ENCODE data around the gene ENTREP3.
"Not testable (repeated sequence)": the region's sequence is repeated elsewhere in the genome, so short reads cannot be mapped to it uniquely, and the experiment has no call there.

Gene ENTREP3

GRCh38 chr1:155255243-155256007, at the start of gene ENTREP3:
ENTREP3 (minus strand) TSS chr1:155255483; CDS start chr1:155254877, 606 bp downstream.
- DNase-seq = peak; percentile 78

- no peak for DNase-seq
These were observed 49.3 kb upstream of the ENTREP3 start for GRCh38 chr1:155304558-155305063.

DNA sequence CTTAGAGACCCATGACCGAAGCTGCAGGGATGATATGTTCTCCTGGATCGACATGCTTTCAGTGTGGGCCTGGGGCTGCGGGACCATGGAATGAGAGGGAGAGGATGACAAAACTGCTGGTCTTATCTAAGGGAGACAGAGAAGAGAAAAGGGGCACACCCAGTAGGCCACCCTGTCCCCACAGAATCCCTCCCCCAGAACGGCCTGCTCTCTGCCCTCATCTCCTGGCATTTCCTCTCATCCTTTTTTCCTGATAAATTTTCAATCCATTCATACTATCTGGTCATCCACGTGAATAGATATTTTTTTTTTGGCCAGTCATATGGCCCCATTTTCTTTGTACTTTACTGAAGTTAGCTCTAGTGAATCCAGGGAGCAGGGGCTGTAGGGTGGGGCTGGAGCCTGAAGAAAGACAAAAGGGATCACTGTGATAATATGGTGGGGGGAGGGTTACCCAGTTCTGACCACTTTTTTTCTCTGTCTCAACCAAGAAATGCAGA, 46.1 kb upstream of the ENTREP3 start, which contains the start of gene PKLR:
PKLR (minus strand) TSS at position 97 of the 500 bp plus-strand sequence; CDS start at position 54, 43 bp downstream.
- DNase-seq = no peak

DNA sequence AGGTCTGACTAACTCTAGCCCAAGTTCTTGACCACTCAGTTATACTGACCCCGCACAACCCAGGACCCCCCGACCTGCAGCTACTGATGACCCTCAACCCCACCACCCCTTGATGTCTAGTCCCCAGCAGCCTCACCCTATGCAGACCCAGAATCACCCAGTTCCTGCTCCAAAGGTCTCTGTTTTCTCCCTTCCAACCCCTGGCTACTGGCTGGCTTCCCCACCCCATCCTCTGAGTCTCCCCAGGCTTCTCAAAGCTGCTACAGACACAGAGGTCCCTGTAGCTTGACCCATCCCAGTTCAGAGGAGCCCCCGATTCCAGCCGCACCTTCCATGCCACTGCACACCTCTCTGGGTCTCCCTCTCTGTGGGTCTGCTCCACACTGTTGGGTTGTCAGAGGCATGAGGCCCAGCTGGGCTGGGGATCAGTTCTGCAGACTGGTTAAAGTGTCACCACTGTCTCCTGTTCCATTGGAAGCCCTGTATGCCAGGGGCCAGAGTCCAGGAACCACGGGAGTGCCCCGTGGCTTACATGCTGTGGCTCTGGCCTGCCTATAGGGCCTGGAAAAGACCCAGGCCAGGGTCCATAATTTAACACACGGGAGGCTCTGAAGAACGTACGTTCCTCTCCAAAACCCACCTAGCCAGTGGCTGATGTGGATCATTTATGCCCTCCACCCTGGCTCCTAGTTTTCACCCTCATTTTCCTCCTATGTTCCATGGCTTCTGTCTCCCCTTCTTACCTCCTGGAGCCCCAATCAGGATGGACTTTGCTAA, 45.5 kb upstream of the ENTREP3 start:
- DNase-seq = no peak

- no peak for DNase-seq
These were observed 44.7 kb upstream of the ENTREP3 start for GRCh38 chr1:155300024-155300423.

DNA sequence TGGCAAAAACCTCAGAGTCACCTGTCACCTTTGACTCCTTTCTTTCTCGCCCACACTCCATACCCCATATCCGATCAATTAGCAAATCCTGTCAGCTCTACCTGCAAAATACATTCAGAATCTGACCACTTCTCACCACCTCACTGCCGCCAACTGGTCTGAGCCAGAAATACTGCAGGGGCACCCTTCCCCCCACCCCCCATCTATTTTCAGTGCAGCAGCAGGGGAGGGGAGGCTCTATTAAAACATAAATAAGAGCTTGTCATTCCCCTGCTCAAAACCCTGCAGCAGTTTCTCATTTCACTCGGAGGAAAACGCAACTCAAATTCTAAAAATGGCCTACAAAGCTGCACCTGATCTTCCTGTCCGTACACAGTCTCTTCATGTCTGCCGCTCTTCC, 42.1 kb upstream of the ENTREP3 start:
- no peak for DNase-seq

DNA sequence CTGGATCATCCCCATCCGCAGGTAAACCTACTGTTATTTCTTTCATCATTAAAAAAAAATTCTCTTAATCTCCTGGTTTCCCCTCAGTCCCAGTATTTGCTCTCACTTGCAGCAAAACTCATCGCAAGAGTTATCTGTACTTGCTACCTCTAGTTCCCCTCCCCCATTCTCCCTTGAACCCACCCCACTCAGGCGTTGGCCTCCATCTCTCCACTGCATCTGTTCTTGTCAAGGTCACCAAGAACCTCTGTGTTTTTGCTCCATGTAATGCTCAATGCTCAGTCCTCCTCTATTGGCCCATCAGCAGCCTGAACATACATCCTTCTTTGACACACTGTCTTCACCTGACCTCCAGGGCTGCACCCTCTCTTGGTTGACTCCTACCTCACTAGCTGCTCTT, 41.4 kb upstream of the ENTREP3 start:
- no peak for DNase-seq

- no peak for DNase-seq
These were observed 40.6 kb upstream of the ENTREP3 start for GRCh38 chr1:155295942-155296267.

- DNase-seq = no peak
These were observed 40.1 kb upstream of the ENTREP3 start for GRCh38 chr1:155295183-155295941.

DNA sequence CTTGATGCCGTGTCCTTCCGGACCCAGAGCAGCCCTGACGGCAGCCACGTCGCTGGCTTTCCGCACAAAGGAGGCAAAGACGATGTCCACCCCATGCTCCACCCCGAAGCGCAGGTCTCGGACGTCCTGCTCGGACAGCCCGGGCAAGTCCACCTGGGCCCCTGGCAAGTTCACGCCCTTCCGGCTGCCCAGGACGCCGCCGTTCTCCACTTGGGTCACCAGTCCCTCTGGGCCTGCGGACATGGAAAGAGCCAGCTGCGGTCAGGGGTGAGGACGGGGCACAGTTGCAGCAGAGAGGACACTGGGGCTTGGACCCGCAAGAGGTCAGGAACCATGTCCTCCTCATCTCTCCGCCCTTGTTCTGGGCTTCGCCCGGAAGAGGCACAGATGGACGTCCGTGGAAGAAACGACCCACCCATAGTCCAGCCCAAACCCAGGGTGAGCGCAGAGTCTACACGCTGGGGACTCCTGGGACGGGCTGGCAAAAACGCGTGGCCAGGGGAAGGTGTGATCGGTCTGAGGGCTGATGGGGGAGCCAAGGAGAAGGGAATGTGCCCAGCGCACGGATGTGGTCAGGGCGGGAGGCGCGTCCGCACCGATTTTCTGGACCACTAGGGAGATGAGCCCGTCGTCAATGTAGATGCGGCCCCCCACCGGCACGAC, 39.4 kb upstream of the ENTREP3 start:
- DNase-seq = no peak

GRCh38 chr1:155293086-155293749, 37.9 kb upstream of the ENTREP3 start:
- no peak for DNase-seq

DNA sequence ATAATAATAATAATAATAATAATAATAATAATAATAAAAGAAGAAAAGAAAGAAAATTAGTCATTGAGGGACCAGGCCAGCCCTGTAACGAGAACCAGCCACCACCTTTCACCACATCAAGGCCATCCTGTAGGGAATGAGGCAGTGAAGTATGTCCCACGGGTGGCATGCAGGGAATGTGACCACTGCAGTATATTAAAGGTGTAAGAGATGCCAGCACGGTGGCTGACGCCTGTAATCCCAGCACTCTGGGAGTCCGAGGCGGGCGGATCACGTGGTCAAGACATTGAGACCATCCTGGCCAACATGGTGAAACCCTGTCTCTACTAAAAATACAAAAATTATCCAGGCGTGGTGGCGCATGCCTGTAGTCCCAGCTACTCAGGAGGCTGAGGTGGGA, 35.7 kb upstream of the ENTREP3 start:
- DNase-seq = not testable (repeated sequence)

DNA sequence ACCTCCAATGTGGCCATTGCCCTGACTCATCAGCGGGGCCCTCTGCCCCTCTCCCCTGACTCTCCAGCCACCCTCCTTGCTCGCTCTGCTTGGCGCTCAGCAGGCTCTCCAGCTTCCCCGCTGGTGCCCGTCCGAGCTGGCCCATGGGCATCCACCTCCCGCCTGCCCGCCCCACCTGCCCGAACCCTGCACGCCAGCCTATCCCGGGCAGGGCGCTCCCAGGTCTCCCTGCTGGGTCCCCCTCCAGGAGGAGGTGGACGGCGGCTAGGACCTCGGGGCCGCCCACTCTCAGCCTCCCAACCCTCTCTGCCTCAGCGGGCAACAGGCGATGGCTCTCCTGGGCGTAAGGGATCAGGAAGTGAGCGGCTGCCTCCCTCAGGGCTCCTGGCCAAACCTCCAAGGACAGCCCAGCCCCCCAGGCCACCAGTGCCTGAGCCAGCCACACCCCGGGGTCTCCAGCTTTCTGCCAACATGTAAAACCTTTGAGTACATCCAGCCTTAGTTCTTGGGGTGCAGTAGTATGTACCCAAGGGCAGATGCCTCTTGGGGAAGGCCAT, 32.8 kb upstream of the ENTREP3 start:
- DNase-seq = no peak

DNA sequence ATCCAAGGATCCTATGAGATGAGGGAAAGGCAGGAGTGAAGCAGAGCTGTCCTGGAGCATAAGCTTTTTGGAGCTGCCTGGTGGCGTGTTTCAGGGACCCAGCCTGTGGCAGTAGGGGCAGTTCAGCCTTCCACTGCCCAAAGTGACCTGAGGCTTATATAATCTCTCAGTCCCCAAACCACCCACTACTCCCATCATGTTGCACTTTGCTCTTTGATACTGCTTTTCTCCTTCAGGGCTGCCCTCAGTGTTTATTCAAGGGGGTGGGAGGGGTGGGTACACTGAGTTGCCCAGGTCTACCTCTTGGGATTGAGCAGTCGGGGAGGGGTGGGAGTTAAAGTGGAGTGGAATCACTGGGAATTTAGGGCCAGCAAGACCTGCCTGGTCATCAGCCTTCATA, 31.3 kb upstream of the ENTREP3 start:
- DNase-seq = no peak

GRCh38 chr1:155285631-155286044, 30.4 kb upstream of the ENTREP3 start:
- DNase-seq = no peak

DNA sequence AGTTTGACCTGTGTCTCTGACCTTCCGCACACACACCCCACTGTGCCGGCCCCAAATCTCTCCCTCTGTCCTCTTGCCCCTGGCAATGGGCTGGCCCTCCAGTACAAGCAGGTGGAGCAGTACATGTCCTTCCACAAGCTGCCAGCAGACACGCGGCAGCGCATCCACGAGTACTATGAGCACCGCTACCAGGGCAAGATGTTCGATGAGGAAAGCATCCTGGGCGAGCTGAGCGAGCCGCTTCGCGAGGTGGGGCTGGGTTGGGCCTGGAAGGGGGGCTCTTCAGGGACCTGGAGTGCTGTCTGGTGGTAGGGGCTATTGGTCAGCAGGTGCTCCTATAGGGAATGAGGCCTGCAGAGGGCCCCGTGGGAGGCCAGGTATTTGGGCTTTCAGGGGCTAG, 29.8 kb upstream of the ENTREP3 start:
- DNase-seq = no peak

- no peak for DNase-seq
These were observed 29.2 kb upstream of the ENTREP3 start for GRCh38 chr1:155284476-155284875.

- no peak for DNase-seq
These were observed 27.3 kb upstream of the ENTREP3 start for GRCh38 chr1:155282488-155283091.

DNA sequence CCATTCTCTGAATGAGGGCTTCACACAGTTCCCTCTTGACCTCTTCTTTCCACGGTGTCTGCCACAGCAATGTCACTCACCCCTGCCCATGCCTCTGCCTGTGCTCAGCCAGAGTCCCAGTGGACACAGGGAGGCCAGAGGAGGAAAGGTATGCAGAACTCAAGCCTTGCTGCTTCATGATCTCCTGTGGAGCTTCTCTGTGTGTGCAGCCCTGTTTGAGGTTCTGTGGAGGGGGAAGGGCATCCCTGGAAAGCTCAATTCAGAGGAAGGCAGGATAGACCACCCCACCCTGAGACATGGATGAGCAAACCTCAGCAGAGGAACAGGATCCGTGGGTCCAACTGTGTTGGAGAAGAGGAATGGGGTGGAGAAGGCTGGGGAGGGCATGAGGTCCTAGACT, 24.0 kb upstream of the ENTREP3 start:
- DNase-seq = no peak

DNA sequence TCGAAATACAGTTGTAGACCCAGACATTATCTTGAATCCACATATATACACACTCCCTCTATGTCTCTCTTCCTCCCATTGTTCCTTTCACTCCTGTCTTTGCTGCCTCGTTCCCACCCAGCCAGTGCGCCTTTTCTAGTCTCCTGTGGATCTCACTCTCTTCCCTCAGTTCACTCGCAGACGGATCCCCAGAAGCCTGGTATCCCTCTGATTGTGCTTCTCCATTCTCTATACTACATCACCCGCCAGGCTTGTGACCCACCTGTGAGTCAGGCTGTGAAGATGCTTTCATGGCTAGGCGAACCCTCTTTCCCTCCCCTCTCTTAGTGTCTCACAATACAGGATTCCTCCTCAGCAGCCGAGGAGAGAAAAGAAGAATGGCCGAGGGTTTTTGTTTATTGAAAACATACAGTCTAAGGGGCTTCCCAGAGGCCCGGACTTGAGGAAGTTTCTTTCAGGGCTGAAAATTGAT, 23.4 kb upstream of the ENTREP3 start:
- no peak for DNase-seq
